SK-N-SH (cell line): ENCODE measurements around the gene C6orf141. TPM values are rescaled to one million over a fixed set of nuclear protein-coding genes. Genes with fewer than 3 reads are reported as not detected.

Source experiments
- CTCF ChIA-PET: fragments of 300-600, 350-600 bp; formaldehyde crosslinking; extraction: SDS; loops from one replicate; lab custom pipeline; 2021; lab: Yijun Ruan, JAX
- POLR2A ChIA-PET: fragments of 350-600 bp; sonication (Branson Sonifier 250); formaldehyde crosslinking; extraction: SDS; loops from one replicate; lab custom pipeline; 2020; ENCODE audit warnings: antibody characterized with exemption, inconsistent platforms; lab: Yijun Ruan, JAX
- DNase-seq: peaks from one replicate; pipeline ENCODE4 v3.0.0; 2012
- H2AFZ ChIP-seq: fragments of 200-600 bp; sonication (generic); 2 replicates; pipeline ENCODE4 v1.8.1; 2016; ENCODE audit warnings: antibody characterized with exemption, mild to moderate bottlenecking, low read depth
- H3F3A ChIP-seq: fragments of 200-600 bp; sonication (generic); replicated peaks from 2 replicates; pipeline ENCODE3; 2016; ENCODE audit warnings: antibody characterized with exemption, mild to moderate bottlenecking; ENCODE audit not compliant: insufficient read depth
- H3K27ac ChIP-seq, 2 experiments: fragments of 200-500 bp in 1 of 2; fragments of 200-600 bp in 1 of 2; sonication (Bioruptor generic) in 1 of 2; sonication (generic), shearing (Covaris generic) in 1 of 2; 2 replicates each; pipeline versions ENCODE4 v1.5.1 to v1.6.1; 2014 to 2016; ENCODE audit warnings: low read depth in 2 of 2, inconsistent platforms in 1 of 2, low read length in 1 of 2, mild to moderate bottlenecking in 1 of 2, mixed read lengths in 1 of 2
- H3K27me3 ChIP-seq: fragments of 200-600 bp; sonication (generic), shearing (Covaris generic); 2 replicates; pipeline ENCODE4 v1.6.1; 2016; ENCODE audit warnings: mixed run types; ENCODE audit not compliant: insufficient read depth
- H3K36me3 ChIP-seq, 2 experiments: fragments of 200-500 bp in 1 of 2; fragments of 200-600 bp in 1 of 2; sonication (Bioruptor generic) in 1 of 2; sonication (generic) in 1 of 2; replicated peaks in 1 of 2; 2 replicates each; pipeline versions ENCODE3 to v1.5.1; 2014 to 2016; ENCODE audit warnings: low read length in 1 of 2, mild to moderate bottlenecking in 1 of 2; ENCODE audit not compliant: insufficient read depth in 2 of 2, control insufficient read depth in 1 of 2
- H3K4me1 ChIP-seq, 2 experiments: fragments of 200-500 bp in 1 of 2; fragments of 200-600 bp in 1 of 2; sonication (Bioruptor generic) in 1 of 2; sonication (generic), shearing (Covaris generic) in 1 of 2; 2 replicates each; pipeline versions ENCODE4 v1.5.1 to v1.6.1; 2014 to 2016; ENCODE audit warnings: low read depth in 1 of 2, low read length in 1 of 2, mixed run types in 1 of 2; ENCODE audit not compliant: insufficient read depth in 2 of 2, control insufficient read depth in 1 of 2
- H3K4me2 ChIP-seq: fragments of 200-600 bp; sonication (generic), shearing (Covaris generic); 2 replicates; pipeline ENCODE4 v1.6.1; 2017; ENCODE audit warnings: mixed run types
- H3K4me3 ChIP-seq, 2 experiments: fragments of 200-500 bp in 1 of 2; fragments of 200-600 bp in 1 of 2; sonication (Bioruptor generic) in 1 of 2; sonication (generic), shearing (Covaris generic) in 1 of 2; 2 replicates each; pipeline versions ENCODE4 v1.5.1 to v1.8.1; 2014 to 2016; ENCODE audit warnings: low read depth in 2 of 2, inconsistent platforms in 1 of 2, low read length in 1 of 2, mild to moderate bottlenecking in 1 of 2, mixed read lengths in 1 of 2, moderate library complexity in 1 of 2
- H3K79me2 ChIP-seq: fragments of 200-600 bp; sonication (generic); 2 replicates; pipeline ENCODE4 v1.8.1; 2017; ENCODE audit warnings: mild to moderate bottlenecking; ENCODE audit not compliant: insufficient read depth
- H3K9ac ChIP-seq: fragments of 200-600 bp; sonication (generic); 2 replicates; pipeline ENCODE4 v1.6.1; 2017; ENCODE audit warnings: mixed run types
- H3K9me2 ChIP-seq: fragments of 200-600 bp; sonication (generic); 2 replicates; pipeline ENCODE4 v1.6.1; 2017; ENCODE audit warnings: mixed run types
- H3K9me3 ChIP-seq: fragments of 200-600 bp; sonication (generic); 2 replicates; pipeline ENCODE4 v1.6.1; 2017; ENCODE audit warnings: mixed run types, mild to moderate bottlenecking, moderate library complexity
- H4K20me1 ChIP-seq: fragments of 200-600 bp; sonication (generic); 2 replicates; pipeline ENCODE4 v1.6.1; 2017; ENCODE audit warnings: mild to moderate bottlenecking, mixed run types; ENCODE audit not compliant: insufficient read depth
- CHD2 ChIP-seq: fragments of 150-350 bp; IDR thresholded peaks from 2 replicates; pipeline ENCODE4 v1.6.1; 2018; ENCODE audit warnings: low read length; ENCODE audit not compliant: partially characterized antibody
- ELF1 ChIP-seq: IDR thresholded peaks from 2 replicates; pipeline ENCODE4 v1.4.0; 2012
- EP300 ChIP-seq, 2 experiments: IDR thresholded peaks; 2 replicates each; pipeline versions ENCODE4 v1.4.0 to v1.6.1; 2012; ENCODE audit warnings: borderline replicate concordance in 1 of 2, low read depth in 1 of 2, low read length in 1 of 2
- EZH2phosphoT487 ChIP-seq: fragments of 200-600 bp; sonication (generic); IDR thresholded peaks from 2 replicates; pipeline ENCODE4 v1.6.1; 2017; ENCODE audit warnings: low read depth, mixed run types, mild to moderate bottlenecking, antibody characterized with exemption, moderate library complexity, borderline replicate concordance
- FOSL2 ChIP-seq: IDR thresholded peaks from 2 replicates; pipeline ENCODE4 v1.4.0; 2012; ENCODE audit warnings: low read depth, mild to moderate bottlenecking, moderate library complexity, borderline replicate concordance
- FOXJ3 ChIP-seq: sonication (generic); formaldehyde crosslinking; IDR thresholded peaks from 2 replicates; pipeline ENCODE4 v1.5.1; 2020; ENCODE audit warnings: mild to moderate bottlenecking, missing genetic modification reagents
- MEF2A ChIP-seq: IDR thresholded peaks from 2 replicates; pipeline ENCODE4 v1.4.0; 2012; ENCODE audit warnings: low read depth, borderline replicate concordance
- POLR2AphosphoS5 ChIP-seq: IDR thresholded peaks from 2 replicates; pipeline ENCODE4 v1.6.1; 2012; ENCODE audit warnings: low read depth, low read length
- RAD21 ChIP-seq: IDR thresholded peaks from 2 replicates; pipeline ENCODE4 v1.6.1; 2012; ENCODE audit warnings: mild to moderate bottlenecking, low read length
- RFX5 ChIP-seq: IDR thresholded peaks from 2 replicates; pipeline ENCODE4 v1.6.1; 2012; ENCODE audit warnings: mild to moderate bottlenecking, improper control_type of control experiment, low read length
- RXRA ChIP-seq: IDR thresholded peaks from 2 replicates; pipeline ENCODE4 v1.4.0; 2012; ENCODE audit warnings: low read depth, mild to moderate bottlenecking, borderline replicate concordance
- SMC3 ChIP-seq: IDR thresholded peaks from 2 replicates; pipeline ENCODE4 v1.6.1; 2012; ENCODE audit warnings: low read depth, low read length, improper control_type of control experiment
- TCF12 ChIP-seq: IDR thresholded peaks from 2 replicates; pipeline ENCODE4 v1.4.0; 2012
- TEAD4 ChIP-seq: IDR thresholded peaks from 2 replicates; pipeline ENCODE4 v1.4.0; 2012; ENCODE audit warnings: mild to moderate bottlenecking, borderline replicate concordance; ENCODE audit not compliant: insufficient read depth
- YY1 ChIP-seq: IDR thresholded peaks from 2 replicates; pipeline ENCODE4 v1.4.0; 2012; ENCODE audit warnings: low read depth, mild to moderate bottlenecking
- WGBS: methylation state at CpG from one replicate; pipeline ENCODE4 v1.1.6; 2017; ENCODE audit warnings: low lambda C conversion rate; 5-methylcytosine and 5-hydroxymethylcytosine counted together
- polyA plus RNA-seq, 3 experiments: library from polyadenylated mRNA; depleted of rRNA; stranded (reverse); fragments of >200 nt; gene quantifications; 2 replicates each; pipeline ENCODE4 v1.2.3, GENCODE V29; 2012
- TF ChIP-seq, protein P1 (sequence below): IDR thresholded peaks from 2 replicates; pipeline ENCODE4; 2012
- TF ChIP-seq, protein P2 (sequence below): IDR thresholded peaks from 2 replicates; pipeline ENCODE4 v1.6.1; 2012; ENCODE audit warnings: mild to moderate bottlenecking, low read depth, low read length, moderate library complexity
- TF ChIP-seq, protein P3 (sequence below): IDR thresholded peaks from 2 replicates; pipeline ENCODE4 v1.4.0; 2012; ENCODE audit warnings: low read depth, borderline replicate concordance
- TF ChIP-seq, protein P4 (sequence below): fragments of 150-350 bp; IDR thresholded peaks from 2 replicates; pipeline ENCODE4 v1.6.1; 2016; ENCODE audit warnings: mild to moderate bottlenecking, low read depth, low read length

The C6orf141 gene
- polyA plus RNA-seq, 1 of the 3 experiments (the other 2 are of a cell fraction): not detected

DNA sequence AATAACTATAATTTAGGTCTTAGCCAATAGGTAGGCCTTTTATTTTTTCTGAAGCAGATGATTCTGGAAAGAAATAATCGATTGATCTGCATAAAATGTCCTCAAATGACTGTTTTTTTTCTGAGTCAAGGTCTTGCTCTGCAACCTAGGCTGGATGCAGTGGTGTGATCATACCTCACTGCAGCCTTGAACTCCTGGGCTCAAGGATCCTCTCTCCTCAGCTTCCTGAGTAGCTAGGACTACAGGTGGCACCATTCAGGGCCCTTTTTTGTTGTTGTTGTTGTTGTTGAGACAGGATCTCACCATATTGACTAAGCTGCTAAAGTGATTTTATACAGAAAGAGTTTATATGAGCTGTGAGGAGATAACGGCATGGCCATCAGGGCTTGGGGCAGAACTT is 32.5 kb upstream of the C6orf141 start:
- Histone ChIP-seq H3K9me2 (no peaks in the 10 kb centered on the region), H3K9ac (no peak overlapping the region), H3K36me3 (no peaks in the 10 kb centered on the region), H4K20me1 (no peaks in the 10 kb centered on the region), H3K4me2 (no peak overlapping the region), H3K4me3 (no peak overlapping the region), H3K4me1 (no peaks in the 10 kb centered on the region), H3K79me2 (no peaks in the 10 kb centered on the region), H3K9me3 (no peaks in the 10 kb centered on the region), H3K27me3 (no peaks in the 10 kb centered on the region; the same call in 1 of the 2 replicates), H3K27ac (no peak overlapping the region), H2AFZ (no peak overlapping the region), H3F3A (no peaks in the 10 kb centered on the region)
- DNase-seq: no peak
- 11% methylated on average over 2 of the region's 2 CpGs for WGBS
- ChIA-PET CTCF (interaction anchor here (2.6 kb wide), 1 partner anchor 14 kb away, joined by 15 read pairs; no protein-coding TSS in a partner anchor), POLR2A (no interaction called here)
- TF ChIP-seq EP300 (IDR thresholded peaks at IDR 0.05; ENCODE audit: borderline replicate concordance in 1 of 2, low read depth in 1 of 2, low read length in 1 of 2): no peak
- TF ChIP-seq RFX5: no peak
- no peak for TF ChIP-seq SMC3
- TF ChIP-seq, protein P1, sequence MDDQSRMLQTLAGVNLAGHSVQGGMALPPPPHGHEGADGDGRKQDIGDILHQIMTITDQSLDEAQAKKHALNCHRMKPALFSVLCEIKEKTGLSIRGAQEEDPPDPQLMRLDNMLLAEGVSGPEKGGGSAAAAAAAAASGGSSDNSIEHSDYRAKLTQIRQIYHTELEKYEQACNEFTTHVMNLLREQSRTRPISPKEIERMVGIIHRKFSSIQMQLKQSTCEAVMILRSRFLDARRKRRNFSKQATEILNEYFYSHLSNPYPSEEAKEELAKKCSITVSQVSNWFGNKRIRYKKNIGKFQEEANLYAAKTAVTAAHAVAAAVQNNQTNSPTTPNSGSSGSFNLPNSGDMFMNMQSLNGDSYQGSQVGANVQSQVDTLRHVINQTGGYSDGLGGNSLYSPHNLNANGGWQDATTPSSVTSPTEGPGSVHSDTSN: no peak
- no peak for TF ChIP-seq TEAD4
- TF ChIP-seq, protein P2, sequence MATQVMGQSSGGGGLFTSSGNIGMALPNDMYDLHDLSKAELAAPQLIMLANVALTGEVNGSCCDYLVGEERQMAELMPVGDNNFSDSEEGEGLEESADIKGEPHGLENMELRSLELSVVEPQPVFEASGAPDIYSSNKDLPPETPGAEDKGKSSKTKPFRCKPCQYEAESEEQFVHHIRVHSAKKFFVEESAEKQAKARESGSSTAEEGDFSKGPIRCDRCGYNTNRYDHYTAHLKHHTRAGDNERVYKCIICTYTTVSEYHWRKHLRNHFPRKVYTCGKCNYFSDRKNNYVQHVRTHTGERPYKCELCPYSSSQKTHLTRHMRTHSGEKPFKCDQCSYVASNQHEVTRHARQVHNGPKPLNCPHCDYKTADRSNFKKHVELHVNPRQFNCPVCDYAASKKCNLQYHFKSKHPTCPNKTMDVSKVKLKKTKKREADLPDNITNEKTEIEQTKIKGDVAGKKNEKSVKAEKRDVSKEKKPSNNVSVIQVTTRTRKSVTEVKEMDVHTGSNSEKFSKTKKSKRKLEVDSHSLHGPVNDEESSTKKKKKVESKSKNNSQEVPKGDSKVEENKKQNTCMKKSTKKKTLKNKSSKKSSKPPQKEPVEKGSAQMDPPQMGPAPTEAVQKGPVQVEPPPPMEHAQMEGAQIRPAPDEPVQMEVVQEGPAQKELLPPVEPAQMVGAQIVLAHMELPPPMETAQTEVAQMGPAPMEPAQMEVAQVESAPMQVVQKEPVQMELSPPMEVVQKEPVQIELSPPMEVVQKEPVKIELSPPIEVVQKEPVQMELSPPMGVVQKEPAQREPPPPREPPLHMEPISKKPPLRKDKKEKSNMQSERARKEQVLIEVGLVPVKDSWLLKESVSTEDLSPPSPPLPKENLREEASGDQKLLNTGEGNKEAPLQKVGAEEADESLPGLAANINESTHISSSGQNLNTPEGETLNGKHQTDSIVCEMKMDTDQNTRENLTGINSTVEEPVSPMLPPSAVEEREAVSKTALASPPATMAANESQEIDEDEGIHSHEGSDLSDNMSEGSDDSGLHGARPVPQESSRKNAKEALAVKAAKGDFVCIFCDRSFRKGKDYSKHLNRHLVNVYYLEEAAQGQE: no peak
- no peak for TF ChIP-seq FOSL2
- no peak for TF ChIP-seq ELF1
- TF ChIP-seq, protein P3, sequence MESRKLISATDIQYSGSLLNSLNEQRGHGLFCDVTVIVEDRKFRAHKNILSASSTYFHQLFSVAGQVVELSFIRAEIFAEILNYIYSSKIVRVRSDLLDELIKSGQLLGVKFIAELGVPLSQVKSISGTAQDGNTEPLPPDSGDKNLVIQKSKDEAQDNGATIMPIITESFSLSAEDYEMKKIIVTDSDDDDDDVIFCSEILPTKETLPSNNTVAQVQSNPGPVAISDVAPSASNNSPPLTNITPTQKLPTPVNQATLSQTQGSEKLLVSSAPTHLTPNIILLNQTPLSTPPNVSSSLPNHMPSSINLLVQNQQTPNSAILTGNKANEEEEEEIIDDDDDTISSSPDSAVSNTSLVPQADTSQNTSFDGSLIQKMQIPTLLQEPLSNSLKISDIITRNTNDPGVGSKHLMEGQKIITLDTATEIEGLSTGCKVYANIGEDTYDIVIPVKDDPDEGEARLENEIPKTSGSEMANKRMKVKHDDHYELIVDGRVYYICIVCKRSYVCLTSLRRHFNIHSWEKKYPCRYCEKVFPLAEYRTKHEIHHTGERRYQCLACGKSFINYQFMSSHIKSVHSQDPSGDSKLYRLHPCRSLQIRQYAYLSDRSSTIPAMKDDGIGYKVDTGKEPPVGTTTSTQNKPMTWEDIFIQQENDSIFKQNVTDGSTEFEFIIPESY: no peak
- no peak for TF ChIP-seq RXRA
- TF ChIP-seq MEF2A: no peak
- TF ChIP-seq POLR2AphosphoS5: no peak
- TF ChIP-seq EZH2phosphoT487: no peak
- TF ChIP-seq, protein P4, sequence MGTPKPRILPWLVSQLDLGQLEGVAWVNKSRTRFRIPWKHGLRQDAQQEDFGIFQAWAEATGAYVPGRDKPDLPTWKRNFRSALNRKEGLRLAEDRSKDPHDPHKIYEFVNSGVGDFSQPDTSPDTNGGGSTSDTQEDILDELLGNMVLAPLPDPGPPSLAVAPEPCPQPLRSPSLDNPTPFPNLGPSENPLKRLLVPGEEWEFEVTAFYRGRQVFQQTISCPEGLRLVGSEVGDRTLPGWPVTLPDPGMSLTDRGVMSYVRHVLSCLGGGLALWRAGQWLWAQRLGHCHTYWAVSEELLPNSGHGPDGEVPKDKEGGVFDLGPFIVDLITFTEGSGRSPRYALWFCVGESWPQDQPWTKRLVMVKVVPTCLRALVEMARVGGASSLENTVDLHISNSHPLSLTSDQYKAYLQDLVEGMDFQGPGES: no peak
- no peak for TF ChIP-seq YY1
- no peak for TF ChIP-seq CHD2
- no peak for TF ChIP-seq TCF12
- TF ChIP-seq FOXJ3 (CRISPR knock-in tag): no peak
- no peak for TF ChIP-seq RAD21
